ENCODE results near the gene AASS. TPM values are rescaled to one million over a fixed set of nuclear protein-coding genes. Genes with fewer than 3 reads are reported as not detected.

The AASS gene
- total and polyA plus RNA-seq, 2 donors (not counting 3 experiments of a cell fraction or from before 2014, with no cell fraction given) = 11.1 to 27.8 TPM

DNA sequence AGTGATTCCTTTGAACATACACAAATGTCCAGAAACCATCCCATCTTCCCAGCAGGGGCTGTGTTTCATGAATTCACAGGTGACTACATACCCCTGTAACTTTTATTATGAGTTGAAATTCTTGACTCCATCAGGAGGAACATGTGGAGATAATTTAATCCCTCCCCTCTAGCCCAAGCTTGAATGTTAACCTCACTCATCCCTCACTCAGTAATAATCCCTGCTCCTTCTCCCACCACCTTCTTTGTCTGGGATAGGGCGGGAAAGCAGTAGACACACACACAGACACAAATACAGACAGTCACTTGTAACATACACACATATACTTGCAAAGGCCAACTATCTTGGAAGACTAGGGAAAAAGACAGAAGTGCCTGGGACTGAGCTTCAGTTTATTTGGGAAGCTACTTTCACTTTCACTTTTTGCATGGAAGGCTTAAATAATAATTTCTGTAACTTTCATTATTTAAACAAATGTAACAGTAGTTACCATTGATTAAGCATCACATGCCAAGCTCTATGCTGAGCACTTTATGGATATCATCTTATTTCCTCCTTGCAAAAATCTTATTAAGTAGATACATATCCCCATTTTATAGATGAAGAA, 7.3 kb downstream of the AASS start:
- Histone ChIP-seq H3K79me2 (ENCODE audit: control insufficient read depth, insufficient read depth, low read length) (peaks cover 46% of the 10 kb centered on the region), H3K4me2 (ENCODE audit: insufficient read depth, low read length) (peak overlapping the region; percentile 99), H3K9me3 (replicated peaks; ENCODE audit: control insufficient read depth, insufficient read depth, low read length) (no peaks in the 10 kb centered on the region), H3K27me3 (ENCODE audit: control insufficient read depth in 2 of 2, insufficient read depth in 2 of 2, low read length in 2 of 2) (no peaks in the 10 kb centered on the region), H3K9ac (replicated peaks; ENCODE audit: extremely low read depth, insufficient read depth, low read length) (peak overlapping the region; percentile 71), H3K36me3 (ENCODE audit: control insufficient read depth in 2 of 2, extremely low read depth in 1 of 2, insufficient read depth in 2 of 2, low read length in 2 of 2) (no peaks in the 10 kb centered on the region), H3K4me1 (ENCODE audit: control insufficient read depth, extremely low read depth, insufficient read depth, low read length) (peaks cover 12% of the 10 kb centered on the region), H2AFZ (ENCODE audit: low read depth, low read length) (peak overlapping the region; percentile 61), H3K9me1 (replicated peaks; ENCODE audit: control insufficient read depth, extremely low read depth, insufficient read depth, low read length) (no peaks in the 10 kb centered on the region), H3K4me3 (replicated peaks in 1 of 3; ENCODE audit: insufficient read depth in 1 of 3, low read depth in 1 of 3, low read length in 3 of 3) (peak overlapping the region; percentile 1 to 70 (median 49)), H3K27ac (ENCODE audit: insufficient read depth, low read depth, low read length) (peak overlapping the region; percentile 33), H4K20me1 (replicated peaks; ENCODE audit: control insufficient read depth, extremely low read depth, insufficient read depth, low read length) (no peaks in the 10 kb centered on the region)
- intact Hi-C loops (cut with micrococcal nuclease) = loop anchor here (1.0 to 5.0 kb wide), 2 partner anchors 8 to 751 kb away; partner anchors contain the start of genes AASS and CADPS2
- CTCF ChIA-PET = interaction anchor here (1.2 to 1.8 kb wide), 2 partner anchors 31 to 44 kb away, joined by 5 to 9 read pairs; no protein-coding TSS in a partner anchor
- dilution Hi-C loops (cut with MboI; ENCODE audit: extremely low pct_ligation_motif_present, low sequenced_read_pairs) = no loop called here
- DNase-seq (ENCODE audit: low read depth, low spot score) (no peak), FAIRE-seq (no peak)
- no peak for TF ChIP-seq FOS (IDR thresholded peaks at IDR 0.05; ENCODE audit: borderline replicate concordance, insufficient read depth, low read length)
- no TSS peak for BruUV-seq (replicated peaks)
- POLR2A ChIA-PET = interaction anchor here (0.5 kb wide), 1 partner anchor 416 kb away, joined by 3 read pairs; no protein-coding TSS in a partner anchor

DNA sequence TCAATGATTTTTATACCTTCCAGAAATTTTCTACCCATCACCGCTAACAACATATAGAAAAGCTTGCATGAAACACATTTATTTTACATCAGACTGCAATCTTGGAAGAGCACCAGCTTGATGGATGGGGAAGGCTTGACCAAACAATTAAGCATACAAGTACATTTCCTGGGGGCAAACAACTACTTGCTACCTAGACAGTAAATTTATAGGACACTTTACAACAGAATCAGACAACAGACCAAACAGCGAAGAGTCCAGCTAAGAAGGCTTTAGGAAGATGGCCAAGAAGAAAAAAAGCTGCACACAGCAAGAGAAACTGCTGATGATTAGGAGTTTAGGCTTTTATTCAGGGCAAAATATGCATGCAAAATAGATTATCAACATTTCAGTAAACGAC, 8.0 kb downstream of the AASS start:
- TF ChIP-seq POLR2A (IDR thresholded peaks at IDR 0.05; ENCODE audit: low read depth, low read length) (no peak), GATA2 (IDR thresholded peaks at IDR 0.05; ENCODE audit: insufficient read depth, insufficient read length, low read depth, low read length) (no peak), FOS (IDR thresholded peaks at IDR 0.05; ENCODE audit: borderline replicate concordance, insufficient read depth, low read length) (no peak), MYC (IDR thresholded peaks at IDR 0.05; ENCODE audit: low read depth, low read length) (no peak), EZH2 (IDR thresholded peaks at IDR 0.05; ENCODE audit: borderline replicate concordance, low read depth, low read length, severe bottlenecking) (no peak), JUN (IDR thresholded peaks at IDR 0.05; ENCODE audit: borderline replicate concordance, insufficient read depth, insufficient read length, low read depth) (no peak), POLR2AphosphoS5 (IDR thresholded peaks at IDR 0.05; ENCODE audit: insufficient read depth, low read depth, low read length) (no peak)
- TF ChIP-seq, protein P1, sequence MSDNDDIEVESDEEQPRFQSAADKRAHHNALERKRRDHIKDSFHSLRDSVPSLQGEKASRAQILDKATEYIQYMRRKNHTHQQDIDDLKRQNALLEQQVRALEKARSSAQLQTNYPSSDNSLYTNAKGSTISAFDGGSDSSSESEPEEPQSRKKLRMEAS (IDR thresholded peaks at IDR 0.05; ENCODE audit: insufficient read depth, insufficient read length) = no peak
- TF ChIP-seq, protein P2, sequence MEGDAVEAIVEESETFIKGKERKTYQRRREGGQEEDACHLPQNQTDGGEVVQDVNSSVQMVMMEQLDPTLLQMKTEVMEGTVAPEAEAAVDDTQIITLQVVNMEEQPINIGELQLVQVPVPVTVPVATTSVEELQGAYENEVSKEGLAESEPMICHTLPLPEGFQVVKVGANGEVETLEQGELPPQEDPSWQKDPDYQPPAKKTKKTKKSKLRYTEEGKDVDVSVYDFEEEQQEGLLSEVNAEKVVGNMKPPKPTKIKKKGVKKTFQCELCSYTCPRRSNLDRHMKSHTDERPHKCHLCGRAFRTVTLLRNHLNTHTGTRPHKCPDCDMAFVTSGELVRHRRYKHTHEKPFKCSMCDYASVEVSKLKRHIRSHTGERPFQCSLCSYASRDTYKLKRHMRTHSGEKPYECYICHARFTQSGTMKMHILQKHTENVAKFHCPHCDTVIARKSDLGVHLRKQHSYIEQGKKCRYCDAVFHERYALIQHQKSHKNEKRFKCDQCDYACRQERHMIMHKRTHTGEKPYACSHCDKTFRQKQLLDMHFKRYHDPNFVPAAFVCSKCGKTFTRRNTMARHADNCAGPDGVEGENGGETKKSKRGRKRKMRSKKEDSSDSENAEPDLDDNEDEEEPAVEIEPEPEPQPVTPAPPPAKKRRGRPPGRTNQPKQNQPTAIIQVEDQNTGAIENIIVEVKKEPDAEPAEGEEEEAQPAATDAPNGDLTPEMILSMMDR (IDR thresholded peaks at IDR 0.05; ENCODE audit: extremely low read depth in 1 of 2, insufficient read depth in 1 of 2, low read depth in 1 of 2, low read length in 2 of 2) = no peak
- Histone ChIP-seq H3K36me3 (ENCODE audit: control insufficient read depth in 2 of 2, extremely low read depth in 1 of 2, insufficient read depth in 2 of 2, low read length in 2 of 2) (no peaks in the 10 kb centered on the region), H3K79me2 (ENCODE audit: control insufficient read depth, insufficient read depth, low read length) (peaks cover 40% of the 10 kb centered on the region), H3K9ac (replicated peaks; ENCODE audit: extremely low read depth, insufficient read depth, low read length) (no peak overlapping the region), H3K9me1 (replicated peaks; ENCODE audit: control insufficient read depth, extremely low read depth, insufficient read depth, low read length) (no peaks in the 10 kb centered on the region), H3K9me3 (replicated peaks; ENCODE audit: control insufficient read depth, insufficient read depth, low read length) (no peaks in the 10 kb centered on the region), H3K27me3 (ENCODE audit: control insufficient read depth in 2 of 2, insufficient read depth in 2 of 2, low read length in 2 of 2) (no peaks in the 10 kb centered on the region), H3K4me3 (replicated peaks in 1 of 3; ENCODE audit: insufficient read depth in 1 of 3, low read depth in 1 of 3, low read length in 3 of 3) (no peak overlapping the region), H3K4me2 (ENCODE audit: insufficient read depth, low read length) (peak overlapping the region; percentile 99), H2AFZ (ENCODE audit: low read depth, low read length) (no peak overlapping the region), H3K4me1 (ENCODE audit: control insufficient read depth, extremely low read depth, insufficient read depth, low read length) (peaks cover 12% of the 10 kb centered on the region), H3K27ac (ENCODE audit: insufficient read depth, low read depth, low read length) (no peak overlapping the region), H4K20me1 (replicated peaks; ENCODE audit: control insufficient read depth, extremely low read depth, insufficient read depth, low read length) (no peaks in the 10 kb centered on the region)
- intact Hi-C loops (cut with micrococcal nuclease) = loop anchor here (1.0 to 5.0 kb wide), 2 partner anchors 8 to 751 kb away; partner anchors contain the start of genes AASS and CADPS2
- dilution Hi-C loops (cut with MboI; ENCODE audit: extremely low pct_ligation_motif_present, low sequenced_read_pairs) = no loop called here
- no TSS peak for BruUV-seq (replicated peaks)
- DNase-seq (ENCODE audit: low read depth, low spot score) (peak; percentile 11), FAIRE-seq (no peak)
- ChIA-PET CTCF (interaction anchor here (1.2 to 1.8 kb wide), 2 partner anchors 31 to 43 kb away, joined by 5 to 9 read pairs; no protein-coding TSS in a partner anchor), POLR2A (interaction anchor here (0.5 kb wide), 1 partner anchor 416 kb away, joined by 3 read pairs; no protein-coding TSS in a partner anchor)

Measured in endothelial cell of umbilical vein (primary cell).